HEK293 (cell line): ENCODE measurements around the gene EMP3.

ENCODE experiments used
- KLF7 ChIP-seq: fragments of 450-650 bp; formaldehyde crosslinking; IDR thresholded peaks from 2 replicates; pipeline ENCODE4 v1.5.1; 2016; ENCODE audit warnings: missing biosample characterization, missing genetic modification characterization, borderline replicate concordance
- OVOL3 ChIP-seq: fragments of 450-650 bp; formaldehyde crosslinking; IDR thresholded peaks from 2 replicates; pipeline ENCODE4 v1.5.1; 2016; ENCODE audit warnings: missing biosample characterization, missing genetic modification characterization
- RBAK ChIP-seq: fragments of 450-650 bp; formaldehyde crosslinking; IDR thresholded peaks from 2 replicates; pipeline ENCODE4 v1.5.1; 2016; ENCODE audit warnings: missing biosample characterization, missing genetic modification characterization
- SETDB1 ChIP-seq: IDR thresholded peaks from one replicate; pipeline ENCODE4 v1.6.1; 2017; ENCODE audit warnings: mild to moderate bottlenecking, low read length, moderate library complexity, mixed read lengths; ENCODE audit not compliant: insufficient read length
- ZBTB48 ChIP-seq: fragments of 450-650 bp; formaldehyde crosslinking; IDR thresholded peaks from 2 replicates; pipeline ENCODE4 v1.5.1; 2016; ENCODE audit warnings: missing biosample characterization, missing genetic modification characterization
- ZBTB8A ChIP-seq: fragments of 450-650 bp; formaldehyde crosslinking; IDR thresholded peaks from 2 replicates; pipeline ENCODE4 v1.5.1; 2016; ENCODE audit warnings: missing biosample characterization, missing genetic modification characterization
- ZNF146 ChIP-seq: fragments of 450-650 bp; formaldehyde crosslinking; IDR thresholded peaks from 2 replicates; pipeline ENCODE4 v1.5.1; 2016; ENCODE audit warnings: missing biosample characterization, missing genetic modification characterization
- ZNF174 ChIP-seq: fragments of 450-650 bp; formaldehyde crosslinking; IDR thresholded peaks from 2 replicates; pipeline ENCODE4 v1.5.0; 2017; ENCODE audit warnings: missing biosample characterization, mild to moderate bottlenecking, missing genetic modification characterization
- ZNF223 ChIP-seq: fragments of 450-650 bp; formaldehyde crosslinking; IDR thresholded peaks from 2 replicates; pipeline ENCODE4 v1.5.1; 2016; ENCODE audit warnings: missing biosample characterization, missing genetic modification characterization
- ZNF266 ChIP-seq: fragments of 450-650 bp; formaldehyde crosslinking; IDR thresholded peaks from 2 replicates; pipeline ENCODE4 v1.5.1; 2016; ENCODE audit warnings: missing biosample characterization, missing genetic modification characterization, low read depth
- ZNF335 ChIP-seq: fragments of 450-650 bp; formaldehyde crosslinking; conservative IDR thresholded peaks from 2 replicates; pipeline ENCODE4 v1.5.1; 2016; ENCODE audit warnings: missing biosample characterization, missing genetic modification characterization
- ZNF354C ChIP-seq: fragments of 450-650 bp; formaldehyde crosslinking; IDR thresholded peaks from 2 replicates; pipeline ENCODE4 v1.5.1; 2016; ENCODE audit warnings: missing biosample characterization, missing genetic modification characterization, low read depth, borderline replicate concordance
- ZNF391 ChIP-seq: fragments of 450-650 bp; formaldehyde crosslinking; IDR thresholded peaks from 2 replicates; pipeline ENCODE4 v1.5.1; 2016; ENCODE audit warnings: low read depth, missing biosample characterization, missing genetic modification characterization, borderline replicate concordance
- ZNF48 ChIP-seq: fragments of 450-650 bp; formaldehyde crosslinking; IDR thresholded peaks from 2 replicates; pipeline ENCODE4 v1.5.1; 2016; ENCODE audit warnings: missing biosample characterization, missing genetic modification characterization
- ZNF521 ChIP-seq: fragments of 450-650 bp; formaldehyde crosslinking; IDR thresholded peaks from 2 replicates; pipeline ENCODE4 v1.5.1; 2017; ENCODE audit warnings: missing biosample characterization, mild to moderate bottlenecking, missing genetic modification characterization
- ZNF585B ChIP-seq: fragments of 450-650 bp; formaldehyde crosslinking; IDR thresholded peaks from 2 replicates; pipeline ENCODE4 v1.5.1; 2016; ENCODE audit warnings: missing biosample characterization, missing genetic modification characterization
- ZNF624 ChIP-seq: fragments of 450-650 bp; formaldehyde crosslinking; IDR thresholded peaks from 2 replicates; pipeline ENCODE4 v1.5.1; 2017; ENCODE audit warnings: missing biosample characterization, missing genetic modification characterization
- ZNF626 ChIP-seq: fragments of 450-650 bp; sonication (Bioruptor Pico); formaldehyde crosslinking; IDR thresholded peaks from 2 replicates; pipeline ENCODE4 v1.5.1; 2018; ENCODE audit warnings: missing biosample characterization, missing genetic modification characterization, inconsistent platforms
- ZNF658 ChIP-seq: fragments of 450-650 bp; formaldehyde crosslinking; IDR thresholded peaks from 2 replicates; pipeline ENCODE4; 2016; ENCODE audit warnings: missing biosample characterization, missing genetic modification characterization
- ZNF664 ChIP-seq: fragments of 450-650 bp; formaldehyde crosslinking; IDR thresholded peaks from 2 replicates; pipeline ENCODE4 v1.5.1; 2016; ENCODE audit warnings: missing biosample characterization, missing genetic modification characterization
- ZNF670 ChIP-seq: fragments of 450-650 bp; formaldehyde crosslinking; IDR thresholded peaks from 2 replicates; pipeline ENCODE4 v1.5.1; 2016; ENCODE audit warnings: missing biosample characterization, missing genetic modification characterization, low read depth
- ZNF701 ChIP-seq: fragments of 450-650 bp; formaldehyde crosslinking; IDR thresholded peaks from 2 replicates; pipeline ENCODE4 v1.5.1; 2016; ENCODE audit warnings: missing biosample characterization, missing genetic modification characterization
- ZNF707 ChIP-seq: fragments of 450-650 bp; formaldehyde crosslinking; IDR thresholded peaks from 2 replicates; pipeline ENCODE4 v1.5.1; 2016; ENCODE audit warnings: missing biosample characterization, missing genetic modification characterization
- ZNF768 ChIP-seq: fragments of 450-650 bp; formaldehyde crosslinking; IDR thresholded peaks from 2 replicates; pipeline ENCODE4 v1.5.1; 2018; ENCODE audit warnings: missing biosample characterization, mild to moderate bottlenecking, missing genetic modification characterization
- ZNF776 ChIP-seq: fragments of 450-650 bp; formaldehyde crosslinking; IDR thresholded peaks from 2 replicates; pipeline ENCODE4 v1.5.0; 2017; ENCODE audit warnings: missing biosample characterization, missing genetic modification characterization, borderline replicate concordance
- TF ChIP-seq, protein P1 (sequence below): fragments of 450-650 bp; formaldehyde crosslinking; IDR thresholded peaks from 2 replicates; pipeline ENCODE4; 2016; ENCODE audit warnings: missing biosample characterization, missing genetic modification characterization
- TF ChIP-seq, protein P2 (sequence below): fragments of 450-650 bp; formaldehyde crosslinking; IDR thresholded peaks from 2 replicates; pipeline ENCODE4 v1.5.1; 2016; ENCODE audit warnings: missing biosample characterization, missing genetic modification characterization
- TF ChIP-seq, protein P3 (sequence below): sonication (generic); formaldehyde crosslinking; IDR thresholded peaks from 2 replicates; pipeline ENCODE4 v1.8.1; 2022; ENCODE audit warnings: mild to moderate bottlenecking, moderate library complexity, missing genetic modification reagents
- TF ChIP-seq, protein P4 (sequence below): fragments of 450-650 bp; formaldehyde crosslinking; IDR thresholded peaks from 2 replicates; pipeline ENCODE4 v1.5.1; 2017; ENCODE audit warnings: missing biosample characterization, missing genetic modification characterization
- TF ChIP-seq, protein P5 (sequence below): fragments of 450-650 bp; formaldehyde crosslinking; IDR thresholded peaks from 2 replicates; pipeline ENCODE4 v1.5.1; 2016; ENCODE audit warnings: missing biosample characterization, missing genetic modification characterization
- TF ChIP-seq, protein P6 (sequence below): fragments of 450-650 bp; formaldehyde crosslinking; IDR thresholded peaks from 2 replicates; pipeline ENCODE4 v1.5.1; 2016; ENCODE audit warnings: missing biosample characterization, missing genetic modification characterization
- TF ChIP-seq, protein P7 (sequence below): fragments of 450-650 bp; formaldehyde crosslinking; IDR thresholded peaks from 2 replicates; pipeline ENCODE4 v1.5.1; 2017; ENCODE audit warnings: missing biosample characterization, missing genetic modification characterization

EMP3 gene

DNA sequence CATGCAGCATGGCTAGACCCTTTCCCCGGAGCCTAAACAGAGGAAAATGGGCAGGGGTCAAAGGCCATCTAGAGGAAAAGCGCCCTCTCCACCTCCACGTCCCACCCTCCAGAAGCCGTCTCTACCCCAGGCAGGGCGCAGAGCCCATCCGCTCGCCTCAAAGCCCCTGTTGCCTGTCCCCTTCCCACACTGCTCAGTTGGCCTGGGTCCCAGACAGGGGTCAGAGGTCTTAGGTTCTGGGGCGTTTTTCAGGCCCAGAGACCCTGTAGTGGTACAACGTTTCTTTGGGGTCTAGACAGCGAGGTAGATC lies 38.1 kb downstream of the EMP3 start (continued):
- no peak for TF ChIP-seq ZNF658 (tag by site-specific recombination)
- no peak for TF ChIP-seq ZBTB48 (tag by site-specific recombination)
- TF ChIP-seq ZNF266 (tag by site-specific recombination), result no peak
- no peak for TF ChIP-seq ZNF707 (tag by site-specific recombination)
- TF ChIP-seq ZNF670 (tag by site-specific recombination), result no peak
- no peak for TF ChIP-seq ZNF48 (tag by site-specific recombination)
- no peak for TF ChIP-seq ZNF354C (tag by site-specific recombination)
- TF ChIP-seq, protein P1, sequence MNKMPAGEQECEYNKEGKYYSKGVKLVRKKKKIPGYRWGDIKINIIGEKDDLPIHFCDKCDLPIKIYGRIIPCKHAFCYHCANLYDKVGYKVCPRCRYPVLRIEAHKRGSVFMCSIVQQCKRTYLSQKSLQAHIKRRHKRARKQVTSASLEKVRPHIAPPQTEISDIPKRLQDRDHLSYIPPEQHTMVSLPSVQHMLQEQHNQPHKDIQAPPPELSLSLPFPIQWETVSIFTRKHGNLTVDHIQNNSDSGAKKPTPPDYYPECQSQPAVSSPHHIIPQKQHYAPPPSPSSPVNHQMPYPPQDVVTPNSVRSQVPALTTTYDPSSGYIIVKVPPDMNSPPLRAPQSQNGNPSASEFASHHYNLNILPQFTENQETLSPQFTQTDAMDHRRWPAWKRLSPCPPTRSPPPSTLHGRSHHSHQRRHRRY (tag by site-specific recombination), result no peak
- TF ChIP-seq ZNF624, result no peak
- TF ChIP-seq KLF7, result no peak
- TF ChIP-seq ZNF174 (tag by site-specific recombination), result no peak
- TF ChIP-seq, protein P2, sequence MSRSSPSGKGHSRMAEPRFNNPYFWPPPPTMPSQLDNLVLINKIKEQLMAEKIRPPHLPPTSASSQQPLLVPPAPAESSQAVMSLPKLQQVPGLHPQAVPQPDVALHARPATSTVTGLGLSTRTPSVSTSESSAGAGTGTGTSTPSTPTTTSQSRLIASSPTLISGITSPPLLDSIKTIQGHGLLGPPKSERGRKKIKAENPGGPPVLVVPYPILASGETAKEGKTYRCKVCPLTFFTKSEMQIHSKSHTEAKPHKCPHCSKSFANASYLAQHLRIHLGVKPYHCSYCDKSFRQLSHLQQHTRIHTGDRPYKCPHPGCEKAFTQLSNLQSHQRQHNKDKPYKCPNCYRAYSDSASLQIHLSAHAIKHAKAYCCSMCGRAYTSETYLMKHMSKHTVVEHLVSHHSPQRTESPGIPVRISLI, result no peak
- no peak for TF ChIP-seq ZNF768 (tag by site-specific recombination)
- TF ChIP-seq, protein P3, sequence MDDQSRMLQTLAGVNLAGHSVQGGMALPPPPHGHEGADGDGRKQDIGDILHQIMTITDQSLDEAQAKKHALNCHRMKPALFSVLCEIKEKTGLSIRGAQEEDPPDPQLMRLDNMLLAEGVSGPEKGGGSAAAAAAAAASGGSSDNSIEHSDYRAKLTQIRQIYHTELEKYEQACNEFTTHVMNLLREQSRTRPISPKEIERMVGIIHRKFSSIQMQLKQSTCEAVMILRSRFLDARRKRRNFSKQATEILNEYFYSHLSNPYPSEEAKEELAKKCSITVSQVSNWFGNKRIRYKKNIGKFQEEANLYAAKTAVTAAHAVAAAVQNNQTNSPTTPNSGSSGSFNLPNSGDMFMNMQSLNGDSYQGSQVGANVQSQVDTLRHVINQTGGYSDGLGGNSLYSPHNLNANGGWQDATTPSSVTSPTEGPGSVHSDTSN (CRISPR knock-in tag), result no peak
- TF ChIP-seq ZNF223 (tag by site-specific recombination), result no peak
- TF ChIP-seq ZNF626 (tag by site-specific recombination), result no peak
- TF ChIP-seq RBAK (tag by site-specific recombination), result no peak
- no peak for TF ChIP-seq ZNF776 (tag by site-specific recombination)
- TF ChIP-seq ZNF146 (tag by site-specific recombination), result no peak
- TF ChIP-seq, protein P4, sequence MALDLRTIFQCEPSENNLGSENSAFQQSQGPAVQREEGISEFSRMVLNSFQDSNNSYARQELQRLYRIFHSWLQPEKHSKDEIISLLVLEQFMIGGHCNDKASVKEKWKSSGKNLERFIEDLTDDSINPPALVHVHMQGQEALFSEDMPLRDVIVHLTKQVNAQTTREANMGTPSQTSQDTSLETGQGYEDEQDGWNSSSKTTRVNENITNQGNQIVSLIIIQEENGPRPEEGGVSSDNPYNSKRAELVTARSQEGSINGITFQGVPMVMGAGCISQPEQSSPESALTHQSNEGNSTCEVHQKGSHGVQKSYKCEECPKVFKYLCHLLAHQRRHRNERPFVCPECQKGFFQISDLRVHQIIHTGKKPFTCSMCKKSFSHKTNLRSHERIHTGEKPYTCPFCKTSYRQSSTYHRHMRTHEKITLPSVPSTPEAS (tag by site-specific recombination), result no peak; the same call in 1 of the 2 replicates
- TF ChIP-seq ZNF664, result no peak
- TF ChIP-seq SETDB1, result no peak
- no peak for TF ChIP-seq ZNF521 (tag by site-specific recombination)
- TF ChIP-seq ZBTB8A (tag by site-specific recombination), result peak; percentile 67
- no peak for TF ChIP-seq ZNF391 (tag by site-specific recombination)
- 0 out of 2 replicates have a peak, but pooled peaks have one; percentile 35 for TF ChIP-seq ZNF701 (tag by site-specific recombination)
- TF ChIP-seq ZNF585B (tag by site-specific recombination), result no peak
- TF ChIP-seq ZNF335 (tag by site-specific recombination), result peak; percentile 59
- TF ChIP-seq, protein P5, sequence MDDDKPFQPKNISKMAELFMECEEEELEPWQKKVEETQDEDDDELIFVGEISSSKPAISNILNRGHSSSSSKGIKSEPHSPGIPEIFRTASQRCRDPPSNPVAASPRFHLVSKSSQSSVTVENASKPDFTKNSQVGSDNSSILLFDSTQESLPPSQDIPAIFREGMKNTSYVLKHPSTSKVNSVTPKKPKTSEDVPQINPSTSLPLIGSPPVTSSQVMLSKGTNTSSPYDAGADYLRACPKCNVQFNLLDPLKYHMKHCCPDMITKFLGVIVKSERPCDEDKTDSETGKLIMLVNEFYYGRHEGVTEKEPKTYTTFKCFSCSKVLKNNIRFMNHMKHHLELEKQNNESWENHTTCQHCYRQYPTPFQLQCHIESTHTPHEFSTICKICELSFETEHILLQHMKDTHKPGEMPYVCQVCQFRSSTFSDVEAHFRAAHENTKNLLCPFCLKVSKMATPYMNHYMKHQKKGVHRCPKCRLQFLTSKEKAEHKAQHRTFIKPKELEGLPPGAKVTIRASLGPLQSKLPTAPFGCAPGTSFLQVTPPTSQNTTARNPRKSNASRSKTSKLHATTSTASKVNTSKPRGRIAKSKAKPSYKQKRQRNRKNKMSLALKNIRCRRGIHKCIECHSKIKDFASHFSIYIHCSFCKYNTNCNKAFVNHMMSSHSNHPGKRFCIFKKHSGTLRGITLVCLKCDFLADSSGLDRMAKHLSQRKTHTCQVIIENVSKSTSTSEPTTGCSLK (tag by site-specific recombination), result no peak
- TF ChIP-seq OVOL3 (tag by site-specific recombination), result 0 out of 2 replicates have a peak, but pooled peaks have one; percentile 65
- TF ChIP-seq, protein P6, sequence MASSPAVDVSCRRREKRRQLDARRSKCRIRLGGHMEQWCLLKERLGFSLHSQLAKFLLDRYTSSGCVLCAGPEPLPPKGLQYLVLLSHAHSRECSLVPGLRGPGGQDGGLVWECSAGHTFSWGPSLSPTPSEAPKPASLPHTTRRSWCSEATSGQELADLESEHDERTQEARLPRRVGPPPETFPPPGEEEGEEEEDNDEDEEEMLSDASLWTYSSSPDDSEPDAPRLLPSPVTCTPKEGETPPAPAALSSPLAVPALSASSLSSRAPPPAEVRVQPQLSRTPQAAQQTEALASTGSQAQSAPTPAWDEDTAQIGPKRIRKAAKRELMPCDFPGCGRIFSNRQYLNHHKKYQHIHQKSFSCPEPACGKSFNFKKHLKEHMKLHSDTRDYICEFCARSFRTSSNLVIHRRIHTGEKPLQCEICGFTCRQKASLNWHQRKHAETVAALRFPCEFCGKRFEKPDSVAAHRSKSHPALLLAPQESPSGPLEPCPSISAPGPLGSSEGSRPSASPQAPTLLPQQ (tag by site-specific recombination), result no peak; the same call in 1 of the 2 replicates
- TF ChIP-seq, protein P7, sequence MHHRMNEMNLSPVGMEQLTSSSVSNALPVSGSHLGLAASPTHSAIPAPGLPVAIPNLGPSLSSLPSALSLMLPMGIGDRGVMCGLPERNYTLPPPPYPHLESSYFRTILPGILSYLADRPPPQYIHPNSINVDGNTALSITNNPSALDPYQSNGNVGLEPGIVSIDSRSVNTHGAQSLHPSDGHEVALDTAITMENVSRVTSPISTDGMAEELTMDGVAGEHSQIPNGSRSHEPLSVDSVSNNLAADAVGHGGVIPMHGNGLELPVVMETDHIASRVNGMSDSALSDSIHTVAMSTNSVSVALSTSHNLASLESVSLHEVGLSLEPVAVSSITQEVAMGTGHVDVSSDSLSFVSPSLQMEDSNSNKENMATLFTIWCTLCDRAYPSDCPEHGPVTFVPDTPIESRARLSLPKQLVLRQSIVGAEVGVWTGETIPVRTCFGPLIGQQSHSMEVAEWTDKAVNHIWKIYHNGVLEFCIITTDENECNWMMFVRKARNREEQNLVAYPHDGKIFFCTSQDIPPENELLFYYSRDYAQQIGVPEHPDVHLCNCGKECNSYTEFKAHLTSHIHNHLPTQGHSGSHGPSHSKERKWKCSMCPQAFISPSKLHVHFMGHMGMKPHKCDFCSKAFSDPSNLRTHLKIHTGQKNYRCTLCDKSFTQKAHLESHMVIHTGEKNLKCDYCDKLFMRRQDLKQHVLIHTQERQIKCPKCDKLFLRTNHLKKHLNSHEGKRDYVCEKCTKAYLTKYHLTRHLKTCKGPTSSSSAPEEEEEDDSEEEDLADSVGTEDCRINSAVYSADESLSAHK, result no peak
